GM13977 (cell line): ENCODE results near the gene KAZN.

Experiments used
- DNase-seq: peaks from one replicate; pipeline ENCODE4 v3.0.0; 2012; ENCODE audit warnings: low spot score
- in situ Hi-C: fragments of 300-500 bp; cut with MboI; formaldehyde crosslinking; loops from one replicate; pipeline ENCODE4 v1.12.0; 2022; ENCODE audit warnings: low sequenced_read_pairs, low pct_unique_long_range_greater_than_20kb, mixed read lengths, inconsistent platforms; ENCODE audit not compliant: unreplicated experiment
- TF ChIP-seq, protein P1 (sequence below): IDR thresholded peaks from 2 replicates; pipeline ENCODE4 v1.5.1; 2012; ENCODE audit warnings: mild to moderate bottlenecking, control low read depth; ENCODE audit not compliant: insufficient read depth; ENCODE audit errors: extremely low read depth, missing control alignments

The KAZN gene

DNA sequence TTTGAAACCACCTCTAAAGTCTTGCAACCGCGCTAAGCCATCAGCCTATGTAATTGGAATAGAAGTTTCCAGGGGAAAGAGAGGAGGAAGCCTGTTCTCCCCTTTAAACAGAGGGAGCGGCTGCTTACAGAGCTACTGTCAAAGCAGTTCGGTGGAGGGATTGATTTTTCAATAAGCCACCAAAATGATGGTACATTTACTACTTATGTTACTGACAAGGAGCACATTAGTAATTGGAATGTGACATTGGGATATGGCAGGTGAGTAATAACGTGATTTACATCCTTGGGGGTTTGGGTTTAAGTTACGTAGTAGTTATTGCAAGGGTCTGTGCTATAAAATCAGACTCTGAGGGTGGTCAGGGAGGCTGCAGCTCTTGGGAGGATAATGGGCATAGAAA, 257.3 kb downstream of the KAZN start:
- TF ChIP-seq, protein P1, sequence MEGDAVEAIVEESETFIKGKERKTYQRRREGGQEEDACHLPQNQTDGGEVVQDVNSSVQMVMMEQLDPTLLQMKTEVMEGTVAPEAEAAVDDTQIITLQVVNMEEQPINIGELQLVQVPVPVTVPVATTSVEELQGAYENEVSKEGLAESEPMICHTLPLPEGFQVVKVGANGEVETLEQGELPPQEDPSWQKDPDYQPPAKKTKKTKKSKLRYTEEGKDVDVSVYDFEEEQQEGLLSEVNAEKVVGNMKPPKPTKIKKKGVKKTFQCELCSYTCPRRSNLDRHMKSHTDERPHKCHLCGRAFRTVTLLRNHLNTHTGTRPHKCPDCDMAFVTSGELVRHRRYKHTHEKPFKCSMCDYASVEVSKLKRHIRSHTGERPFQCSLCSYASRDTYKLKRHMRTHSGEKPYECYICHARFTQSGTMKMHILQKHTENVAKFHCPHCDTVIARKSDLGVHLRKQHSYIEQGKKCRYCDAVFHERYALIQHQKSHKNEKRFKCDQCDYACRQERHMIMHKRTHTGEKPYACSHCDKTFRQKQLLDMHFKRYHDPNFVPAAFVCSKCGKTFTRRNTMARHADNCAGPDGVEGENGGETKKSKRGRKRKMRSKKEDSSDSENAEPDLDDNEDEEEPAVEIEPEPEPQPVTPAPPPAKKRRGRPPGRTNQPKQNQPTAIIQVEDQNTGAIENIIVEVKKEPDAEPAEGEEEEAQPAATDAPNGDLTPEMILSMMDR, result no peak
- DNase-seq, result no peak
- in situ Hi-C loops, result no loop called here

- DNase-seq, result no peak
- in situ Hi-C loops, result no loop called here
- TF ChIP-seq, protein P1, result no peak
Observed at GRCh38 chr1:14857436-14858195, 259.1 kb downstream of the KAZN start.

GRCh38 chr1:14862114-14862771, 263.8 kb downstream of the KAZN start:
- TF ChIP-seq, protein P1, result no peak
- in situ Hi-C loops, result no loop called here
- no peak for DNase-seq

DNA sequence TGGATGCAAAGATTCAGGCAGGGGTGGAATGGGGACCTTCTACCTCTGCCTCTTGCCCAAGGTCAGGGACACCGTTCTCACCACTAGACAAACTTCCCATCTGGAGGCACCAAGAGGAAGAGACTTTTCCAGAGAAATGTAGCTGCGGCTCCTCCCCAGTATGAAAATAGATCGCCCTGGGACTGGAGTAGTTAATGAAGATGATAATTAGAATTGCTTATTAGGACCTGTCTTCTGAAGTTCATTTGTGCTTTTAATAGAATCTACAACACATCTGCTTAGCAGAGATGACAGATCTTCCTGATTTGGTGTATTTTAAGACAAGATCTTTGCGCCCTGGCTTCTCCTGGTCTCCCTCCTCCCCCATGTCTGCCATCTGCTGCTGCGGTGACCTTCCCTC, 266.6 kb downstream of the KAZN start:
- DNase-seq, result no peak
- in situ Hi-C loops, result no loop called here

GRCh38 chr1:14866911-14867612, 268.6 kb downstream of the KAZN start:
- DNase-seq, result no peak
- in situ Hi-C loops, result no loop called here
- TF ChIP-seq, protein P1, result no peak

More for the DNA sequence above, 266.6 kb downstream of the KAZN start:
- TF ChIP-seq, protein P1, result no peak

- in situ Hi-C loops, result no loop called here
- TF ChIP-seq, protein P1, result no peak
- DNase-seq, result no peak
Observed at GRCh38 chr1:14869187-14869586, 270.7 kb downstream of the KAZN start.
